GM21786 (cell line): ENCODE results near the gene CACNA1A.

Source experiments
- ATAC-seq: cut with Tn5 transposase; IDR thresholded peaks from one replicate; pipeline ENCODE4 v1.9.1; 2021; ENCODE audit not compliant: unreplicated experiment

Gene CACNA1A

DNA sequence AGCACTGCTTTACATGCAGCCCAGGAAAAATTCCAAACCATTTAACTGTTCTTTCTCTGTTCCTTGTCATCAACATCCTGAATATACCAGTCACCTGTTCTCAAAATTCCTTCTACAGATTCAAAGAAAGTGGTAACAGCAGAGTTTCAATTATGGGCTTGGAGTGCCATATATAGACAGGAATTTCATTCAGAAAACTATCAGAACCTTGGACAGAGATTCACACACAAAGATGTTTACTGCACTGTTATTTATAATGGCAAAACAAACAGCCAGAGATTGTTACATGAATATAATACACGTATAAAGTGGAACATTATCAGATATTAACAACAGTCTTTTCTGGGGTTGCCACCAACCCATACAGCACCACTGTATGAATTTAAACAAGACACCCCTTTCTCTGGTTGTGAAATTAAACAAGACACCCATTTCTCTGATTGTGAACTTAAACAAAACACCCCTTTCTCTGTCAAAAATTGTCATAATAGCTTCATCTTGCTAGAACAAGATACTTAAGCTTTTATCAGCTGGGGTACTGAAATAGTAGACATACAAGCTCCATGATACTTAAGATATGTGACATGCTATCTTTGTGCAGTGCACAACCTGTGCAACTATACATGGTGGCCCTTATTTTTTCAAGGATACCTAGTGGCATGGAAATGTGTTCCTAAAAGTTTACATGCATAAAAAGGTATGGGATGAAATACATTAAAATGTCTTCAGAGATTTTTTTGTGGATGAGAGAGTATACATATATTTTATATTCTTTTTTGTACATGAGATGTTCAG, 12.6 kb downstream of the CACNA1A start:
- ATAC-seq, result no peak

DNA sequence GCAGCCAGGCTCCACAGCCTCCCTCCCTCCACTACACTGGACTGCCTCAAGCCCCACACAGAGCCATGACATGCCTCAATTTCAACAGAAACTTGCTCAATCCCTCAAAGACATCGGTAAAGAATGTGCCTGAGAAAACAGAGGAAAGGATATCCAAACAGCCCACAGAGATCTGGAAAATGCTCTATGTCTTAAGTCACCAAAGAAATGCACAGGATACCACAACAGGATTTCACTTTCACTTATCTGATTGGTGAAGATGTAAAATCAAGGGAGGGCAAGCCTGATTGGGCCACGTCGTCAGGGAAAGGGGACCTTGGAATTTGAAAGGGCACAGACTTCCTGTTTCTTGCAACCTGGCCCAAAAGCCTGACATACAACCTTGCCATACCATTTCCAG, 14.2 kb downstream of the CACNA1A start:
- ATAC-seq, result no peak

DNA sequence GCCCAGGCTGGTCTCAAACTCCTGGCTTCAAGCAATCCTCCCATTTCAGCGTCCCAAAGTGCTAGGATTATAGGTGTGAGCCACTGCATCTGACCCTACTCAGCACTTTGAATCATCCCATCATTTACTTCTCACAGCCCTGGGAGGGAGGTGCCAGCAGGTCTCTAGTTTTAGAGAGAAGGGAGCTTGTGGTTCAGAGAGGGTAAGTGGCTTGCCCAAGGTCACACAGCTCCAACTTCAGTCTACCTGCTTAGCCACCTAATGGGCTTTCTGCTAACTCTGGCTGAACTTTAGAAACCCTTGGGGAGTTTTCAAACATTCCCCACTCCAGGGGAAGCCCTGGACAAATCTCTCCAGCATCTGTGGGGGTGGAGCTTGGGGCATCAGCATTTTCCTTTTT, 18.3 kb downstream of the CACNA1A start:
- no peak for ATAC-seq

DNA sequence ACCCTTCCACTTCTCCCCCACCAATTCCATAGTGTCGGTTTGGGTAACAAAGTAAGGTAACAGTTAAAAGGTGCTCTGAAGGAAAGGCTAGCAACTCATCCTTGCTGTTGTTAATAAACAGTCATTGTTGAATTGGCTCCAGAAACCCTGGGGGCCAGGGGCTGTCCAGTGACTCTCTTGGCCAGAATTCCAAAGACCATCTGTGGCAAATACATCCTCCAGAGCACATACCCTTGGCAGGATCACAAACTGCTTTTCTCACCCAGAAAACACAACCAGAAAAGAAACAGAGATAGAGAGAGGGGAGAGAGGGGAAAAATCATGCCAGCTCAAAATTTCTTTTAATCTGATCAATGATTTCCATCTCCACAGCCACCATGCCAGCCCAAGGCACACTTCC, 22.1 kb downstream of the CACNA1A start:
- ATAC-seq, result no peak

DNA sequence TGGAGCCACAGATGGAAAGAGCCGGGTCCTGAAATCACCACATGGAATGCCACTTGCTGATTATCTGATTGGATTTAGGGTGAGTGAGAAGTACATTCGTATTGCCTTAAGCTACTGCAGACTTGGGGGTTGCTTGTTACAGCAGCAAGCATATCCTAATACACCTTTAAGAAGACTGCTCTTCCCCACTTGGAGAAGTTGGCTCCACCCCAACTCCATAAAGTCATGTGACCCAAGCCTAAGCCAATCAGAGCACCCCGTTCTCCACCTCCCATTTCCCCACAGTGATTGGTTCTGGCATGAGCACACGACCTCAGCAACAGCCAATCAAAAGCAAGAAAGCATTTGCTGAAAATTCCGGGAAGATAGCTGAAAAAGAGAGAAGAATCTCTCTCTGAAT, 23.1 kb downstream of the CACNA1A start:
- no peak for ATAC-seq

DNA sequence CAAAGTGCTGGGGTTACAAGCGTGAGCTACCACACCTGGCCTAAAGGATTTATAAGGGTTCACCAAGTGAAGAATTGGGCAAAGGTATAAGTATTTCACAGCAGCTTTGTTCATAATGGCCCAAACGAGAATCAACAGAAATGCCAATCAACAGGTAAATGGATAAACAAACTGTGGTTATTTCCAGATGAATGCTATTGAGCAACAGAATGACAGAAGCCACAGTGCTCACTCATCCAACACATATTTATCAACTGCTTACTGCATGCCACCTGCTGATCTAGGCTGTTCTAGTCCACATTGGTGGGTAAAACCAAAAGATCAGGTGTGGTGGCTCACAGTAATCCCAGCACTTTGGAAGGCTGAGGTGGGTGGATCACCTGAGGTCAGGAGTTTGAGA, 27.7 kb downstream of the CACNA1A start:
- no peak for ATAC-seq

DNA sequence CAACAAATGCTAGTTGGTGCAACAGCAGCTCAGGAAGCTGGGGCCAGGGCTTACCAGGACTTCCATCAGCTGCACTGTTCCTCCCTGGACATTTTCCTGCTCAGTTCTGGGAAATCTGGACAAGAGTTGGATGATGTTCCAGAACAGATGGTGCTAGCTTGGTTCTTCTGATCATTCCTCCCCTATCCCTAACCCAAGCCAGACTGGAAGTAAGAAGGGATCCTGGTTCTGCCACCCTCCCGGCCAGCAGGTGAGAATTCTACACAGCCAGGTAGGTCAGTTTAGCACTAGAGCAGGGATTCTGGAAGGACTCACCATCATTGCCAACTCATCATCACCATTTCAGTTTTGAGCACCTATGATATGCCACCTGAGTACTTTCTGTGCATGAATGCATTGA, 30.2 kb downstream of the CACNA1A start:
- no peak for ATAC-seq

DNA sequence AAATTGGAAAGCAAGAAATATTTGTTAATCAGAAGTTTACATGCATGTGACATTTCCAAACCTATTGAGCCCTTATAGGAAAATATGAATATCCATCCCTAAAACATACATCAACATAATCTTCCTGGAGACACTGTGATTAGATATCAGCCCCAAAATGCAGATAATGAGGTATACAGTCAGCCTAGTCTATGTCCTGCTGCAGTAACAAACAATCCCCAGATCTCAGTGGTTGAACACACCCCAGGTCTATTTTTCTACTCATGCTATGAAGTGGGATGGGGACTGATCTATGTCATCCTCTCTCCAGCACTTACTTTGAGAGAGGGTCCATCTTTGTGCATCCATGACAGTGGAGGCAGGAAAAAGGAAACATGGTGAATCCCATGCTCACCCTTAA, 31.2 kb downstream of the CACNA1A start:
- ATAC-seq, result no peak

DNA sequence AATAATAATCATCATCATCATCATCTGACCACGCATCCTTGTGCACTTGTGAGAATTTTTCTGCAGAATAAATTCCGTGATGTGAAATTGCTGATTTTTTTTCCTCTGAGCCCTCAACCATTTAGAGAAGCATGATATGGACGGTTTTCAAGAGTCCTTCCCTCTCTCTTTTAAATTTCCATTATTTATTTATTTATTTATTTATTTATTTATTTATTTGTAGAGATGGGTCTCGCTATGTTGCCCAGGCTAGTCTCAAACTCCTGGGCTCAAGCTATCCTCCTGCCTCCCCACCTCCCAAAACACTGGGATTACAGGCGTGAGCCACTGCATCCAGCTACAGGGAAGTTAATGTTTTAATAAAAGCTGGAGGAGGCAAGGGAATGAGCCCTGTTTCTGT, 39.6 kb downstream of the CACNA1A start:
- ATAC-seq, result no peak

DNA sequence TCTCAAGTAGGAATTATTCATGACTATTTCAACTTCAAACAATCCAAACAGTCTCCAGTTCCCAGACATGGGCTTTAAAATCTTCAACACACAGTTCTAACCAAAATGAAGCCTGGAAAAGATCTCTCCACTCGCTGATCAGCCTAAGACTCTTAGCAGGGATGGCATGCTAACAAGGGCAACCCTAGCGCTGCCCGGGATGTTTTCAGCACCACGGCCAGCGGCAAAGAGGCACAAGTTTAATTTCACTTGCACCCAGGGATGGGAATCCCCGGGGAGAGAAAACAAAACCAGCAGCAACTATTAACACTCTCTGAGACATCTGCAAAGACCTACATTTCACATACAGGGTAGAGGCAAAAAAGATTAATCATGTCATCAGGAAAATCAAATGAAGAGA, 43.0 kb downstream of the CACNA1A start:
- ATAC-seq, result no peak

DNA sequence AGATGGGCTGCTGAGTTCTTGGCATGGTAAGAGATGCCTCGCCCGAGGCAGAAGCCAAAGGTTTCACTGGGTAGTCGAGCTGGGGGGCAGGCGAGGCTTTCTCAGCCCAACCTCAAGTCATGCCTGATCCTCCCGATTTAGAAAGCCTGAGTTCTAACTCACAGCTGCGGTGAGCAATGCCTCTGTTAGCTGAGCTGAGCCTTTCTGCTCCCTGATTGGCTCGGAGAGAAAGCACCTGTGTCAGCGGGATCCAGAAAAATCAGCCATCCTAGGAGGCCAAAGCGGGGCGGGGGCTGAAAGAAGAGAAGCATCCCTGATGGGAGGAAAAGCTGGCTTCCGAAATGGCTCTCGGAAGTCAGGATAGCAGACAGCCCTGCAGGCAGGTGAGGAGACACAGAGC, 44.7 kb downstream of the CACNA1A start:
- no peak for ATAC-seq

DNA sequence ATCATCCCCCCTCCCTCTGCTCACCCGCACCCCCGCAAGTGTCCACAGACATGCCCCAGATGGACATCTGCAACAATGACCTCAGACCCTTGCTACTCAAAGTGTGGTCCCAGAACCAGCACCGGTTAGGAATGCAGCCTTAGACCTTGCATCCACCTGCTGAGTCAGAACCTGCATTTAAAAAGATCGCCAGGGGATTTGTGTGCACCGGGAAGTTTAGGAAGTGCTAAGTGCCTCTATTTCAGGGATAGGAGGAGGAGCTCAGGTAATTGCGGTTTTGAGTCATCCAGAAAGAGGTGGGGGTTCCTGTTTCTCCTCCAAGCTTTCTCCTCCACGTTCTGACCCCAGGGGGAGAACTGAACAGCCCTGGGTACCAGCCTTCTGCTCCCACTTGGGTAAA, 46.2 kb downstream of the CACNA1A start:
- ATAC-seq, result no peak

DNA sequence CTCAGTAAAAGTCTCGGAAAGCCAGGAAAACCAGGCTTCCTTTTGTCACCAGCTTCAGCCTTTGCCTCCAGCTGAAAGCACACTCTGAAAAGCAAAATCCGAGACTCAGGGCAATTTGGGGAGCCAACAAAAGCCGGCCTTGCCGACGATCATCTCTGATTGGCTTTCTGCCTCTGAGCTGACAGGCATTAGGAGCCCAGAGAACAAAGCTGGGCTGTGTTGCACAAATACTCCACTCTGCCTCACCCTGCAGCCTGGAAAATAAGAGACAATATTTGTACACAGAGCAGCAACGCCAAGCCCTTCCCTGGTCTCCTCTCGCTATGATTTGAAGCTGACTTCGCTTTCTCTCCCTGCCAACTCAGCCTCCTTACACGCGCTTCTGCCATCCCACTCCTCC, 46.9 kb downstream of the CACNA1A start:
- no peak for ATAC-seq

DNA sequence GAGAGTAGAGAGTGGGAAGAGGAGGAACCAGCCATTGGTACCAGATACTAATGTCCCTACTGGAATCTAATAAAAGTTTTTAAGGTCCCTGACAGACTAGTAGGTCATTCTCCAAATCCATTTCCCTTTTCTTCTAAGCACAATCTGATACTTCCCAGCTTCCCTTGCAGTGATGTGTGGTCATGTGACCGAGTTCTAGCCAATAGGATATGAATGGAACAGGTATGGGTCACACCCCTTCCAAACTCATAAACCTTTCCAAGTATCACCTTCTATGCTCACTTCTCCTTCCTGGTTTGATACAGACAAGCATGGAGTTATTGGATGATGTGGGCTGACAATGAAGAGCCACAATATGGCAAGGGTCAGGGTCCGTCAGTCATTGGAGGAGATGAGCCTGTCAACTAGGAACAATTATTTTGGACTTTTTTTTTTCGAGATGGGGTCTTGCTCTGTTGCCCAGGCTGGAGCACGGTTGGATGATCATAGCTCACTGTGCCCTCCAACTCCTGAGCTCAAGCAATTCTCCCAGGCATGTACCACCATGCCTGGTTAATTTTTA, 54.8 kb downstream of the CACNA1A start:
- no peak for ATAC-seq

DNA sequence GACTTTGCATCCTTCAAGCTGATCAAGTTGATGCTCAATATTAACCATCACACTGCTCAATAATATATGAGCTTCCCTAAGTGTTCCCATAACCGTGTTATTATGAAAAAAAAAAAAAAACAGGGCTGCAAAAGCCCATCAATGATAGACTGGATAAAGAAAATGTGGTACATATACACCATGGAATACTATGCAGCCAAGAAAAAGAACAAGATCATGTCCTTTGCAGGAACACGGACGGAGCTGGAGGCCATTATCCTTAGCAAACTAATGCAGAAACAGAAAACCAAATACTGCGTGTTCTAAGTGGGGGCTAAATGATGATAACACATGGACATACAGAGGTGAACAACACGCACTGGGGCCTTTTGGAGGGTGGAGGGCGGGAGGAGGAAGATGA, 58.3 kb downstream of the CACNA1A start:
- ATAC-seq, result no peak

DNA sequence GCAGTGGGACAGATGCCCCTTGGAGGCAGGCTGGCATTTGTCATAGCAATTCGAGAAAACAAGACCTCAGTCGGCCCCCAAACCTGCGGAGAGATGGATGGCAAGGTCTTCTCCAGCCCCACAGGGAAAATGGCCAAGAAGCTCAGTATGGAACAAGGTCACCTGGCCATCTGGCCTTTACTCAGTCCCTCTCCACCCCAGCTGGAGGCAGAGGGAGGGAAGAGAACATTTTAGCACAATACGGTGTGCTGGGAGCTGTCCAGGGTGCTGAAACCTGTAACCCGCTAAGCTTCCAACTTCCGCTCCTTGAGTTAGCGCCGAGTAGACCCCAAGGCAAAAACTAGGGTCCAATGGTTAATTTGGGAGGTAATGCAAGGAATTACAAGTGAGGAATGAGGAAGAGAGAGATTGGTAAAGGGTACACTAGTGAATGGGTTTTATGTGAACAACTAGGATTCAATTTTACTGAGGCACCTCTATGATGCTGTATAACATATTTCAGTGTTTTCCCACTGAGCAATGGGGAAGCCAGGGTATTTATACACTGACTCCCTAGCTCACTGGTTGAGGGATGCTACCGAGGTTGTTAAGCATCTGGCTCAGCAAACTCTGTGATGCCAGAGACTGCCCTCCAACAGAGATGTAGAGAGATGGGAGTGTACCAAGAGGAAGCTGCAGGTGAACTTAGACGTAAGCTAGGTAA, 64.3 kb downstream of the CACNA1A start:
- no peak for ATAC-seq

DNA sequence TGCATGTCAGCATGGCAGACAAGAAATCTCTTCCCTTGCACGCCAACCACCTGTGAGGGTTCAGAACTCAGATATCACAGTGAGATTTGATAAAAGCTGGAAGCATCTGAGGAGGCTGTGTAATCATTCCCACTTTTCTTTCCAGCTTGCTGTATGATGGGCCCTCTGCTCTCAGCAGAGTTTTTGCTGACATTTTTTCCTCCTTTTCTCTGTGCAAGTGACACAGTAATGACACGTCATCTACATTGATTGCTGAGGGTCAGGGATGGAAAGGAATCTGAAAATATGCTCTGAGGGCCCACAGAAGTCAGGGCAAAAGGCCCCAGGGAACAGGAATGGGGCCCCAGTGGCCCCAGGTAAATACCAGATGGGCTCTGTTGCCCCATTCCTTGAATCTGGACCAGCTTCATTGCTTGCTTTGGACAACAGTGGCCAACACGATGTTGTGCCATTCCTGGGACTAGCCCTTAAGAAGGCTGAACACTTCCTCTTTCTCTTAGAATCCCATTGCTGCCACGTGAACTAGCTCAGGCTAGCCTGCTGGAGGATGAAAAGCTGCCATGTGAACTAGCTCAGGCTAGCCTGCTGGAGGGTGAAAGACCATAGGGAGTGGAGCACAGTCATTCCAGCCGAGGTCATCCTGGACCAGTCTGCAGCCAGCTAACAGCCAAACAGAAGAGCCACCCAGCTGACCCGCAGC, 68.2 kb downstream of the CACNA1A start:
- ATAC-seq, result no peak

DNA sequence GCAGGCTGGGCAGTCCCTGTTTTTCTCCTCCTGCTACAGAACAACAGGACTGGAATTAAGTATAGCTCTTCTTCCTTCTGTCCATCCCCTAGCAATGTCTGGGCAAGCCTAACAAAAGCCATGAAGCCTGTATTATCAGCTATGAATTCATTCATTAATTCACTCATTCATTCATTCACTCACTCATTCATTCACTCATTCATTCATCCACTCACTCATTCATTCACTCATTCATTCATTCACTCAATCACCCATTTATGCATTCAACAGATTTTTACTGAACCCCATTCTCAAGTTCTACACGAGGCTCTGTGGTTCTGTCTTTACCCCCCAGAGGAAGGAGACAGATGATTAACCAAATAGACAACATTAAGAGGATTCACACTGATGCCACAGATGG, 69.9 kb downstream of the CACNA1A start:
- no peak for ATAC-seq

DNA sequence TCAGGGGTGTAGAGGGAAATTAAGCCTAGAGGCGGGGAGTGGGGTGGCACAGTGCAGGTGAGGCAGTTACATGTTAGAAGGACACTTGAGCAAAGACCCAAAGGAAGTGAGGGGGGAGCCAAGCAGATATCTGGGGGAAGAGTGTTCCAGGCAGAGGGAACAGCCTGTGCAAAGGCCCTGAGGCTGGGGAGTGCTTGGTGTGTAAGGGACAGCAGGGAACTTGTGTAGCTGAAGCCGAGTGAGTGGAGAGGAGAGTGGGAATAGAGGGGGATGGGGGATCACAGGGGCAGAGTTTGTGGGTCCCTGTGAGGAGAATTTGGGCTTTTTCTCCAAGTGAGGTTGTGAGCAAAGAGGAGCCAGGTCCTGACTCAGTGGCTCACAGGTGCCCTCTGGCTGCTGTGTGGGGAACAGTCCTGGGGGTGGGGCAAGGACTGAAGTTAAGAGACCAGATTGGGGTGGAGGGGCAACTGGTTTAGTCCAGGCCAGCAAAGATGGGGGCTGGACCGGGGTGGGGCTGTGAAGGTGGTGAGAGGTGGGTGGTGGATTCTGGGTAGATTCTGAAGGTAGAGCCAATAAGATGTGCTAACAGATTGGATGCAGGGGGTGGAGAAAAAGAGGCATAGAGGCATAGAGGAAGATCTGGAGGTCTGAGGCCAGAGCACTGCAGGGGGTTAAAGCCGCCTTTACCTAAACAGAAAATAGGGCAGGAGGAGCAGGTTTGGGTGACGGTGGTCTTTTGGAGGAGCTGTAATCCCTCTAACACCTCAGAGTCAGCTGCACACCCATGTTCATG, 75.3 kb downstream of the CACNA1A start:
- no peak for ATAC-seq

DNA sequence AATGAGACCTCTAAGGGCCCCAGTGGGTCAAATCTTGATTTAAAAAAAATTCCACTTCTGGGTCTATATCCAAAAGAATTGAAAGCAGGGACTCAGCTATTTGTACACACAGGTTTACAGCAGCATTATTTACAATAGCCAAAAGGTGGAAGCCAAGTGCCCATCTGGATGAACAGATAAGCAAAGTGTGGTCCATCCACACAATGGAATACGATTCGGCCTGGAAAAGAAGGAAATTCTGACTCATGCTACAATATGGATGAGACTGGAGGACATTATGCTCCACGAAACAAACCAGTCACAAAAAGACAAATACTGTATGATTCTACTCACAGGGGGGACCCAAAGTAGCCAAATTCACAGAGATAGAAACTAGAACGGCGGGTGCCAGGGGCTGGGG, 76.7 kb downstream of the CACNA1A start:
- ATAC-seq, result no peak

DNA sequence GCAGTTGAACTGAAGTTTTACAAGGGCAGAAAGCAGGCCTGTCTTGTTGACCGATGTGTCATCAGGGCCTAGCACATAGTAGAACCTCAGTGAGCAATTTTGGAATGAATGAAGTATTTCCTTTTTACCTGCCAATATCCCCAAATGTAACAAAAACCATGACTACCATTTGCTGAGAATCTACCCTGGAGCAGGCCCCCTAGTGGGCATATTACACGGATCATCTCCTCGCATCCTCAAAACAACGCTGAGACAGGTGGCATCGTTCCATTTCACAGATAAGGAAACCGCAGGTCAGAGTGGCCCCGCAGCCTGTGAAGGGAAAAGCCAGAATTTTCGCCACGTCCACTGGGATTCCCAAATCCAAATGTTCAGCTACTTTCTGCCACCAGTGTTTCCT, 77.9 kb downstream of the CACNA1A start:
- no peak for ATAC-seq
